Stimulated activated CD4-positive, alpha-beta T cell treated with anti-CD3 and anti-CD28 coated beads, Interleukin-2, amount 100 ng/mL, for 48 hours (primary cell): ENCODE data around the gene PRODH.
"Not testable (repeated sequence)": the region's sequence is repeated elsewhere in the genome, so short reads cannot be mapped to it uniquely, and the experiment has no call there.

Experiments
- DNase-seq, 2 donors: peaks; one replicate each; pipeline ENCODE4 v3.0.0-alpha.2; 2020

PRODH gene

GRCh38 chr22:18952022-18952421 is 15.9 kb upstream of the PRODH start:
- DNase-seq: no peak

- no peak for DNase-seq
These were observed 14.0 kb upstream of the PRODH start for GRCh38 chr22:18950141-18950540.

GRCh38 chr22:18947905-18948304 is 11.8 kb upstream of the PRODH start:
- DNase-seq: no peak

GRCh38 chr22:18947105-18947504 is 11.0 kb upstream of the PRODH start:
- not testable (repeated sequence) for DNase-seq

- not testable (repeated sequence) for DNase-seq
These were observed 2.6 kb upstream of the PRODH start for GRCh38 chr22:18938691-18939090.

- not testable (repeated sequence) for DNase-seq
These were observed 1.4 kb downstream of the PRODH start for GRCh38 chr22:18934688-18935087.

- DNase-seq: no peak
These were observed 2.2 kb downstream of the PRODH start for GRCh38 chr22:18933914-18934313.

GRCh38 chr22:18931905-18932652 is 4.0 kb downstream of the PRODH start:
- DNase-seq: no peak

- no peak for DNase-seq
These were observed 6.6 kb downstream of the PRODH start for GRCh38 chr22:18929459-18929858.

- no peak for DNase-seq
These were observed 8.5 kb downstream of the PRODH start for GRCh38 chr22:18927573-18927972.

GRCh38 chr22:18927020-18927419 is 9.1 kb downstream of the PRODH start:
- no peak for DNase-seq

- no peak for DNase-seq
These were observed 10.6 kb downstream of the PRODH start for GRCh38 chr22:18925368-18926064.

- DNase-seq: not testable (repeated sequence)
These were observed 15.7 kb downstream of the PRODH start for GRCh38 chr22:18920257-18920902.

GRCh38 chr22:18917818-18918217 is 18.3 kb downstream of the PRODH start:
- DNase-seq: not testable (repeated sequence)

GRCh38 chr22:18915550-18915949 is 20.5 kb downstream of the PRODH start:
- DNase-seq: not testable (repeated sequence)

- DNase-seq: not testable (repeated sequence)
These were observed 21.5 kb downstream of the PRODH start for GRCh38 chr22:18914558-18914957.

GRCh38 chr22:18912264-18912946 is 23.7 kb downstream of the PRODH start:
- not testable (repeated sequence) for DNase-seq

- DNase-seq: not testable (repeated sequence)
These were observed 24.6 kb downstream of the PRODH start for GRCh38 chr22:18911535-18911934.

GRCh38 chr22:18909556-18909955 is 26.5 kb downstream of the PRODH start:
- no peak for DNase-seq

GRCh38 chr22:18906896-18907295 is 29.2 kb downstream of the PRODH start:
- no peak for DNase-seq

- DNase-seq: not testable (repeated sequence)
These were observed 29.7 kb downstream of the PRODH start for GRCh38 chr22:18906410-18906745.

- no peak for DNase-seq
These were observed 30.3 kb downstream of the PRODH start, which contains the start of gene DGCR6 for GRCh38 chr22:18905540-18906409. DGCR6 (plus strand) TSS chr22:18906320; CDS start chr22:18906375, 55 bp downstream.
